ENCODE results near the gene SKI.
A peak's percentile ranks its signal among the peaks of the same experiment; 100 is the strongest.

SKI gene

DNA sequence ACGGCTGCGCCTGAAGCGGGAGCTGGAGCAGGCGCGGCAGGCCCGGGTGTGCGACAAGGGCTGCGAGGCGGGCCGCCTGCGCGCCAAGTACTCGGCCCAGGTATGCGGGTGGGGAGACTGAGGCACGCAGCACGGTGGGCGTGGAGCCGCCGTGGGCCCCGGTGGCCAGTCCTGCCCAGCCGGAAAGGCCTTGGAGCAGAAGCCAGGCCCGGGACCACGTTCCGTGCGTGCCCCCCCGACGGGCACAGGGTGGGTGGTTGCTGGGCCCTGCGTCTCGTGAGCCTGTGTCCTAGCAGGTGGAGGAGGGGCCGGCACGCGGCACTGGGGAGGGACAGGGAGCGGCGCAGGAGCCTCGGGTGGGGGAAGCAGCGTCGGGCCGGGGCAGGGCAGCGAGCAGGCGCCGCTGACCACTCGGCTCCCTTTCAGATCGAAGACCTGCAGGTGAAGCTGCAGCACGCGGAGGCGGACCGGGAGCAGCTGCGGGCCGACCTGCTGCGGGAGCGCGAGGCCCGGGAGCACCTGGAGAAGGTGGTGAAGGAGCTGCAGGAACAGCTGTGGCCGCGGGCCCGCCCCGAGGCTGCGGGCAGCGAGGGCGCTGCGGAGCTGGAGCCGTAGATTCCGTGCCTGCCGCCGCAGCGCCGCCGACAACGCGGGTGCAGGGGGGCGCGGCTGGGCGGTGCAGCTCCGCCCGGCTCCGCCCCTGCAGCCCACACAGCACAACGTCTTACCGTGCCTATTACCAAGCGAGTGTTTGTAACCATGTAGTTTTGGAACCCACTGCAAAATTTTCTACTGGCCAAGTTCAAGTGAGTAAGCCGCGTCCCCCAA, 78.2 kb downstream of the SKI start:
- DNase-seq (ENCODE audit: low read depth in 2 of 2) = no peak

DNA sequence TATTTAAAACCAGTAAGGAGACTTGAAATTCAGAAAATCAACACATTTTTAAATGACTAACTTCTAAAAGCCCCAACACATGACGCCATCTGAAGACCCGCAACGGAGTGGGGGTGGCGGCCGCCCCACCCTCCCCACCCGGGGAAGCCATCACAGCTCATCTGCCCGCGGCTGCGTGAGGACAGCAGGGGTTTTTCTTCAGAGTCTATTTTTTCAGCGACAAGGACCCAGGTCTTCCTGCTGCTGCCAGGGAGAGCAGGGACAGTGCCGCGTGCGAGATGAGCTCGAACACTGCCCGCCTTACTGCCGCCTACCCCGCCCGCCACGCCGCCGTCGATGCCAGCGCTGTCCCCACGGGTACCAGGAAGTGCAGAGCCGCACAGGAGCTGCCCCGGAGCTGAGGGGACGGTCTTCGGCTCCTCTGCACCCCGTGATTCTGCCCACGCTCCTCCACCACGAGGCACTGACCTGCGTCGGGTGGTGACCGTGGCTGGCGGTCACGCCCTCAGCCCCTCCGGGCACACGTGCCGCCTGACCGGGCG, 79.0 kb downstream of the SKI start:
- DNase-seq (ENCODE audit: low read depth in 2 of 2) = no peak

DNA sequence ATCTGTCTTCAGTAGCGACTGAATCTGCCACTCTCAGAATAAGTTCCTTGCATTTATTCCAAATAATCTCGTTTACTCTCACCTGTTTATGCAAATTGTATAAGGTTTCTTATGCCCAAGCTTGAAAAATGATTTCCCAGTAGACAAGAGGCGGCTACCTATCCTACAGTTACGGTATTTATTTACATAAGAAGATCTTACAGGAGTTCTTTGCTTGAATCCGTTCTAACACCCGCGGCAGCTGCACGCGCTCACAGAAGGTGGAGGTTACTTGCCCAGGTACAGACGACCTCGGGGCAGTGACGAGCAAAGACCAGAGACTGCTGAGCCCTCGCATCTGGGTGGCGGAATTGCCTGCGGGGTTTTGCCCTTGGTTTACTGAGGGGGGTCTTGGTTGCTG, 79.9 kb downstream of the SKI start:
- no peak for DNase-seq (ENCODE audit: low read depth in 2 of 2)

DNA sequence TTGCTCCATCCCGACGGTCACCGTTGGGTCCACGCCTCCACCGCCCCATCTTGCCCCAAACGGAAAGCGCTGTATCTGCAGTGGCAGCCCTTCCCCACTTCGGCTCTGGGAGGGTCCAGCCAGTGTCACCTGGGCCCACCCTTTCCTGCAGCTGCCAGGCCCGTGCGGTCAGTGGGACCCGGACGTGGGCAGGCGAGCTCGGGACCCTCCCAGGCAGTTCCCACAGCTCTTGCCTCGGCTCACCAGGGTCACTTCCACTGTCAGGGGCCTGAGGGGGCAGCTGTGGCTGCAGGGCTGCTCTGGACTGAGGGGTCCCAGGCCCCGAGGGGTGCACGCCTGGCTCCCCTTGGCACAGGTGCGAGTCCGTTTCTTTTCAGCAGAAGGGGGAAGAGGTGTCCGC, 80.7 kb downstream of the SKI start:
- no peak for DNase-seq (ENCODE audit: low read depth in 2 of 2)

DNA sequence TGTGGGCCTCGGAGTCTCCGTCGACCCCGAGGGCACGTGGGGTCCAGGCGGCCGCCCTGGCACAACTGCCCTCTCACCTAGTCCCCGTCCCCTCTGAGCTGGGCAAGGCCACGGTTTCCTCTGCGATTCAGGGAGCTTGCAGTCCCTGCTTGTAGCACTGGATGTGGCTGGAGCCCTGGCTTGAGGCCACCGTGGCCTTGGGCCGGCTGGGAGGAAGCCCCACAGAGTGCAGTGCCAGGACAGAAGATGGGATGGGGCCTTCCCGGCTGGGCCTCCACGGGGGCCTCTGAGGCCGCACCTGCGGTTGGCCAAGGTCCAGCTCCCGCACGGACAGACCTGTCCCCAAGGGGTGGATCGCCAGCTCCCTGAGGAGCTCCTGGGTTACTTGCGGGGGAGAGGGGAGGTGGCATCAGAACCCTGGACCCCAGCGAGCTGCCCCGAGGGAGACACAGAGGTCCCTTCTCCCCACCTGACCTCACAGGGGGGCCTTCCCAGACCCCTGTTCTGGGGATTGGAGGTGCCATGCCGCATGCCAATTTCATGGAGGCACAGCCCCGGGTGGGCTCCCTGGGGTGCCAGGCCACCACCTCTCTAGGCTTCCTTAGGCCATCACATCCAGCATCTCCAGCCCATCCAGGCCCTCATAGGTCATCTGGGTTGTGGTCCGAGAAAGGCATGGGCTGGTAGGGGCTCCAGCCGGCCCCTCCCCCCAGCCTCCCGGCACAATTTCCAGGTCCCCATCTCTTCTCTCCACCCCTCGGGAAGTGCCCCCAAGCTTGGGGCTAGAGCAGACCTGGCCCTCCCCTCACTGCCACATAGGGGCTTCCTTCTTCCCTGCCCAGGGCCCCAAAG, 82.4 kb downstream of the SKI start:
- DNase-seq (ENCODE audit: low read depth in 2 of 2) = no peak

DNA sequence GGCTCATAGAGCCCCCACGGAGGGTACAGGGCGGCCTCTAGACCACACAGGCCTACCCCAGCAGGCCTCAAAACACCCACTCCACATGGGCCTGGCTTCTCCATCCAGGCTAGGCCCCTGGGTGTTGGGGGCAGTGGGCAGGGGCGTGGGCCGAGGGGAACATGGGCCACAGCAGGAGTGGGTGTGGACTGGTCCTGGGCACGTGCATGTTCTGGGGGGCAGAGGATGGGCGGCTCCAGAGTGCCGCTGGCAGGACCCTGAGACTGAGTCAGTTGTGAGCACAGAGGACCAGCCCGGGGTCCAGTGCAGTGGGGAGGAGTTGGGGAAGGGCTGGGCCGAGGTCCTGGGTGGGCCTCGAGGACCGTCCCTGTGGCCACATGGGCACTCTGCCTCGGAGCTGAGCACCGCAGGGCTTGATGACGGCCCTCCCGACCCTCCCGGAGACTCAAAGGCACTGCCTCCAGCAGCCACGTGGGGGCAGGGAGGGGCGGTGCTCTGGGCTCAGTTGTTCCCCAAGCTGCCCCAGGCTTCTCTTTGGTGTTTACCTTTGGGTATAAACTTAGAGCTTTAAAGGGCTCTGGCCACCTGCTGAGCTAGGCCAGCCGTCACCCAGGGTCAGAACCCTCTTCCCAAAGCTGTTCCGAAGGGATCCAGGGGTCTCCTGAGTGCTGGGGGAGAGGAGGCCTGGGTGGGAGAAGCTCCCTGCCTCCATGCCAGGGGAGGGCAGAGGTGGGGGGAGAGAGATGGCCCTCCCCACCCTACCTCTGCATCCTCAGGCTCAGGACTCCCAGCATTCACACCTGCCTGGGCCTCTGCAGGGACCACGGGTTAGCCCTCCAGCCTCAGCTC, 83.3 kb downstream of the SKI start:
- DNase-seq (ENCODE audit: low read depth in 2 of 2) = no peak

DNA sequence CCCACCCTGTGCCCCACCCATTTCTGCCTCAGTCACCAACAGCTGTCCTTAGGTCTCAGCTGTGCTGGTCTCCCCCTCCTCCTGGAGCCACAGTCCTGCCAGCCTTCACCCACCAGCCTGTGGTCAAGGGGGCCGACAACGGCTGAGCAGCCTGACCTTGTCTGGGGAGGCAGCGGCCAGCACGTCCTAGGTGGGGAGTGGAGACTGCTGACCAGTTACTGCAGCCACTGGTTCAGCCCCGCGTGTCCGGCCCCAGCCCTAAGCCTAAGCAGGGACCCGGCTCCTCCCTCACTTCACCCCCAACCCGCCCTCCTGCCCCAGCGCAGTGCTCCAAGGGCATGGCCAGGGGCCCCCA, 84.0 kb downstream of the SKI start:
- DNase-seq (ENCODE audit: low read depth in 2 of 2) = no peak

DNA sequence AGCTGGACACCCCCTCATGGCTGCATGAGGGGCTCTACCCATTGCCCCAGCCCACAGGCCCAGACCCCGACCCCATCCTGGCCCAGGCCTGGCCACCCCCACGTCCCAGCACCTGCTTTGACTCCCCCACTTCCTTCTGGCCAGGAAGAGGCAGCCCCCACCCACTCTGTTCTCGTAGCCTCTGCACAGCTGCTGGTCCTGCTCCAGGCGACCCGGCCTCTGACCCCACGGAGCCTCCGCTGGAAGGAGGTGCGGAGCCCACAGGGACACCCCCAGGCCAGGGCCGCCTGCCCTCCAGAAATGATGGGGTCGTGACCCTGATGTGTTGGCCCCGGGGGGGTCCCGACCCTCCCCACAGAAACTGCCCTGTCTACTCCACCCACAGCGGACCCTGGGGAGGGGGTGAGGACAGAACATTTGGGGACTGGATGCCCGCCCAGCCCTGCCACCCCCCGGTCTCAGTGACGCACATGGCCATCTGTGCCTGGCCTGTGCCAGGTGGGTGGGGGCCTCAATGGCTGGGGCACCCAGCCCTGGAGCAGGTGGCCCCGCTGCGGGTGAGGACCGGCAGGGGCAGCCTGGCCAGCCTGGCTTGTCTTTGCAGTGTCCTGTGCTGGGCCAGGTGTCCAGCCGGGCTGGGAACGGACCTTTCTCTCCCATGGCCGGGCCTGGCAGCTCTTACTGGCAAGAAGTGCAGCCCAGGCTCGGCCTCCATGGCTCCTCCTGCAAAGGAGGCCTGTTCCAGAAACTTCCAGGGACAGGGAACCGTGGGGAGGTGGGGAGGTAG, 84.6 kb downstream of the SKI start:
- DNase-seq (ENCODE audit: low read depth in 2 of 2) = no peak

DNA sequence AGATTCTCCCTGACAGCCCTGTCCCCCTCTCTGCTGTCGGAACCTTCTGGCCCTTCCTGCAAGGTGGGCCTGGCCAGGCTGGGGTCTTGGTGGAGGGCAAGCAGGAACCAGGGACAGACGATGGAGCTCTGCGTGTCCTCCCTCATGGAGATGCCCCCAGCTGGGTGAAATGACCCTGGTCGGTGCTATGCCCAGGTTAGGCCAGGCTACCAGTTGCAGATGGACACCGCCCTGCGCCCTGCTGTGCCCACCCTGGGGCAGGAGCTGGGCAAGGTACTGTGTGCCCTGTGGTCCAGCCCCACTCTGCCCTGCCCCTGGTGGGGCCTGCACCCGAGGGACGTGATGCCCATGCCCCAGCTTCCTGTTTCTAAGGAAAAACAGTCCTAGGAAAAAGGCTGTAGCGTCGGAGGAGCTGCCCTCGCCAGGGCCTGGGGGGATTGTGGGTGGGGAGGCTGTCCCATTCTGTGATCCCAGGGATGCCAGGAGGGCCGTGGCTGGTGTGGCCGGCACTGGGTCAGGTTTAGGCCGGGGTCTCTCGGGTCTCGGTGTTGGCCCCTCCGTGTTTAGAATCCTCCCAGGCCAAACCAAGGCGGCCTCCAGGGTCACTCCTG, 85.6 kb downstream of the SKI start:
- DNase-seq (ENCODE audit: low read depth in 2 of 2) = no peak

DNA sequence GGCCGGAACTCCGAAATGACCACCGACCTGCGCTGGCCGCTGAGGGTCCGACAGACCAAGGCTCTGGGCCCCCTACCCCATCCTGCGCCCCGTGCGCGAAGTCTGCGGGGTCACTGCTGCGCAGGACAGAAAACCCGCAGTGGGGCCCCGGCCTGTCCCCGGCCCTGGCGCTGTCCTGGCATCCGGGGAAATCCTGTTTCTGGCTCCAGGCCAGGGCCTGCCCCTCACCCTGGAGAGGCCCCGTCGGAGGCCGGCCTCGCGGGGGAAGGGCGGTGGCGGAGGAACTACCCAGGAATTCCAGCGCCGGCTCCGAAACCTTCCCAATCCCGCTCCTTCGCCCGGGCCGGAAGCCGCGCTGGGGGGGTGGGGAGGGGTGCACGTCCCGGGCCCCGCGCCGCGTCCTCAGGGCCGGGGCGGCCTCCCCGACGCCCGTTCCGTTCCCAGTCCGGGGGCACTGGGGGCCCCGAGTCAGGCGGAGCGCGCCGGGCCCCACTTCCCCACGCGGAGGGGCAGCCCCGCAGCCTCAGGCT, 86.2 kb downstream of the SKI start:
- no peak for DNase-seq (ENCODE audit: low read depth in 2 of 2)

DNA sequence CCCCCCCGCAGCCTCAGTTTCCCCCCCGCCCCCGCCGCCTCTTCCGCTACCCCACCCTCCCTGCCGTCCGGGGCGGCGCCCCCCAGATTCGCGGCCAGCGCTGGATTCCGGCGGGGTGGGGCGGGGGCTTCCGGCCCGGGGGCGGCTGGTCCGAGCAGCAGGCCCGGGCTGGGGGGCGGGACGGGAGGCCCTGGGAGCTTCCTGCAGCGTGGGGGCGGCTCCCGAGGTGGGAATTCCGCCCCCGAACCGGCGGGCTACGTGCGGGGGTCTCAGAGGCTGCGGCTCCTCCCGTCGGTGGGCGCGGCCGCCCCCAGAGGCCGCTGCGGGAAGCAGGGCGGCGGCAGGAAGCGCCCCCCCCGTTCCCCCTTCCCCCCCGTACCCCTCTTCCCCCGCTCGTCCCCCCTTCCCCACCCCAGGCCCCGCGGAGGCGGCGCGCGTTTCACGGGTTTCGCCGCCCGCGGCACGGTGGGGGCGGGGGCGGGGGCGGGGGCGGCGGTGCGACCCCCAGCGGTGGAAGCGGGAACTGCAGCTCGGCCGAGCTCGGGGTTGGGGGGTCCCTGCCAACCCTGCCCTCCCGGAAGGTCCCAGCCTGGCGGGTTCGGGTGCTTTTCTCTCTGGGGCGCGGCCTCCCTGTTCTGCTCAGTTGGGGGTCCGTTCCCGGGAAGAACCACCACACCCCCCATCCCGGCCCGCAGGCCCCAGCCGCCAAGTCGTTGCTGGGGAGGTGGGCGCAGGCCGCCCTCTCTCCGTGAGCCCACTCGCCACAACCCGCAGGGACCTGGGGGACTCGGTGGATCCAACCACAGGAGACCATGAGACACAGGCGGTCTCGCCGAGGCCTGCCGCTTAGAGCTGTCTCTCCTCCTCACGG, 86.9 kb downstream of the SKI start:
- DNase-seq (ENCODE audit: low read depth in 2 of 2) = peak in 1 of 2 donors; percentile 39

DNA sequence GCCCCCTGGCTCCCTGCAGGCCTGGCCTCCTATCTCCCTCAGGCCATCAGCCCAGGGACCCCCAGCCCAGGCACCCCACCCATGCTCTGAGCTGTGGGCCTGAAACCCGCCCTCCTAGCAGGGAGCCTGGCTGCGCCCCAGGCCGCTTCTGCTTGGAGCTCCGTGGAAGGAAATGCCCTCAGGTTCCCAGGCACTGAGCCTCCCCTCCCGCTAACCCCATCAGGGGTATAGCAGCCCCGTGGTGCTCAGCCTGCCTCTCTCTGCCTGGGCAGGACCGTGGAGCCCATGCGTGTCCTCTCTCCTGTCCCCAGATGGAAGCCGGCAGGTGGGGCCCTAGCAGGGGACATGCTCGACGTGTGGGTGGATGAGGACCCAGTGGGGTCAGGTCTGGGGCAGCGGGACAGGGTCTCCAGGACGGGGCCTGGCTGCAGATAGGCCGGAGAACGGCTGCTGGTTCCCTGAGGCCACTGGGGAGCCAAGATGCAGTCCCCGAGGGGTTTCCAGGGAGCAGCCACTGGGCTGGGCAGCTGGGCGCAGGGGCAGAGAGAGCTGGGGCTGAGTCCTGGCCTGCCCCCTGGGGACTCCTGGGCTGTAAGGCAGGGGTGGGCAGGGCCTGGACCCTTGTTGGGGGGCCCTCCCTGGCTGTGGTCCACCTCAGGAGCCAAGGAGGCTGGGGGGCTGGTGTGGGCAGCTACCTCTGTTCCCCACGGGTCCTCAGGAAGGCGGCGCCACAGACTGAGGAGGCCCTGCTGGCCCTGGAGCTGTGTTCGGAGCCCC, 87.7 kb downstream of the SKI start:
- DNase-seq (ENCODE audit: low read depth in 2 of 2) = no peak

DNA sequence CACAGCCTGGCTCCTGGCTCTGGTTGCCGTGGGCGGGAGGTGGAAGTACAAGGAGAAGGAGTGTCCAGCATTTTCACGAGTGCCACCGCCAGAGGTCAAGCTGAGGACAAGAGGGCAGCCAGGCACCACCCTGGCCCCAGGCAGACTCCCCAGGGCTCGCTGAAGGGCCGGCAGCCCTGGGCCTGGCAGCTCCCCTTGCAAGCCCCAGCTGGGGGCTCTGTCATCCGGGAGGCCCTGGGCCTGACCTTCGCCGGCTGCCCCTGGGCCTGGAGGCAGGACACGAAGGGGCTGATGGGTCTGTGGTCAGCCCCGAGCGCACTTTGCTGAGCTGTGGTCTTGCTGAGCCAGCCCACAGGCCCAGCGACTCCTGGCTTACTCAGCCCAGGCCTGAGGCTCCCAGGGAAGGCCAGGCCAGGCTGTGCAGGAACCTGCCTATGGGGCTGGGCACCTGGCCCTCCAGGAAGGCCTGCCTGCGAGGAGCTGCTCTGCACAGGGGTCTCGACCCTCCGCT, 88.4 kb downstream of the SKI start:
- no peak for DNase-seq (ENCODE audit: low read depth in 2 of 2)

DNA sequence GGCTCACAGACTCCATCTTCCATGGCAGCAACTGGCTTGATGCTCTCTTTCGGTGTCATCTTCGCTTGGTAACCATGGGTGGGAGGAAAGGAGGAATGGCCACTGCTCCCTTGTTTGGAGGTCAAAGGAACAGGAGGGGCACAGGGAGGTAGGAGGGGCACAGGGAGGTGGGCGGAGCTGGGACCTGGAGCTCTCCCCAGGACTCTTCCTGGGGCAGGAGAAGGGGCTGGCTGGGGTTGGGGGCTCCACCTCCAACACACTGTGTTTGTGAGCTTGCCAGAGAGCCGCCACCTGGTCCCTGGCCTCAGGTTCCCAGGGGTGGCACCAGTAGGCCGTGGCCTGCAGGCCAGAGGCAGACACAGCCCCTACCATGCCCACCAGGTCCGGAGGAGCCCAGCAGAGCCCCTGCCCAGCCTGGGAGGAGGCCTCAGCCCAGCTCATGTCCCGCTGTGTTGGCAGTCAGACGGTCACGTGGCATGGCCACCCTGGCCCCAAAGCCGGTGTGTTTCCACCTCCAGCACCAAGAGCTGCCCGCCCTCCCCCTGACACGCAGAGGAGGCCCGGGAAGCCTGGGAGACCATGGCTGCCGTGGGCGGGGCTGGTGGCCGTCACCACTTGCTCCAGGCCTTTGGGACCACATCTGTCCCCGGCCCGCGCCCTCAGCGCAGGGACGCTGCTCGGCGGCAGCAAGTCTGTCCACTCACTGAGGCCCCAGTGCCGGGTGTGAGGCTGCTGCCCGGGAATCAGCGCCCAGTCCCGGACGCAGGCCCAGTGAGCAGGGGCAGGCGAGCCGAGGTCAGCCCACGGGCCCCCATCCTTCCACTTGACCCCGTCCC, 89.3 kb downstream of the SKI start:
- no peak for DNase-seq (ENCODE audit: low read depth in 2 of 2)

DNA sequence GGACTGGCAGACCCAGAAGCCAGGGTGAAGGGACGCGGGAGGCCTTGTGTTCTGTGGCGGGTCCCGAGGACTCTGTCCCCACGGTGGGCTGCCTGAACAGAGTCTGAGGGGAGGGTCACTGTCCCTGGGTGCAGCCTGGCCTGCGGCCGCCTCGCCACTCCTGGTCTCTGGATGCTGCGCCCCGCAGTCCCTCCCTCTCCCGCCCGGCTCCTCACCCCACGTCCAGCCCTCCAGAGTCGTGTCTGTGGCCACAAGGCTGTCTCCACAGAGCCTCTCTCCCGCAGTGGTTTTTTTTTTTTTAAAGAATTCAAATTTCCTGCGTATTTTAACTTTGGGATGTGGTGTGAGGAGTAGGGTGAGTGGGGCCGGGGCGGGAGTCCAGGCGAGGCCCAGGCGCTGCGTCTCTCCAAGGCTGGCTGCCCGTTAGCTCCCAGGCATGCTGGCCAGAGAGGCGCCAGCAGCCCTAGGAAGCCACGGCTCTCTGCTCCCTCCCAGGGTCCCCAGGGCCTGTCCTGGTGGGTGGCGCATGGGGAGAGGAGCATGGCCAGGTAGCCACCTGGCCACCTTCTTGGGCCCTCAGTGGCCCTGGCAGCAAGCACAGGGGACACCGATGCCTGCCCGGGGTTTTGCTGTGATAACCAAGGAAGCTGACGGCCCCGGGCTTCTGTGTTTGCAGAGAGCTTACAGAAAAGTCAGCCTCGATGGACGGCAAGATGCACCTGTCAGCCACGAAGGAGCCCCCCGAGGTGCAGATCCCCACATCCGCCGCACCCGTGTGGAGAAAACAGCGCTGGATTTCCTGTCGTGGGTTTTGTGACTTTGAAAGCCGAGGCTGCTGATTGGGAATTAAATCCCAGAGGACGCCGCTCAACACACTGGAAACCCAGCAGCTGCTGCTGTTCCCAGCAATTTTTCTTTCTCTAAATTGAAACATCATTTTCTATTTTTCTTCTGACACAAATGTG, 90.5 kb downstream of the SKI start:
- no peak for DNase-seq (ENCODE audit: low read depth in 2 of 2)

DNA sequence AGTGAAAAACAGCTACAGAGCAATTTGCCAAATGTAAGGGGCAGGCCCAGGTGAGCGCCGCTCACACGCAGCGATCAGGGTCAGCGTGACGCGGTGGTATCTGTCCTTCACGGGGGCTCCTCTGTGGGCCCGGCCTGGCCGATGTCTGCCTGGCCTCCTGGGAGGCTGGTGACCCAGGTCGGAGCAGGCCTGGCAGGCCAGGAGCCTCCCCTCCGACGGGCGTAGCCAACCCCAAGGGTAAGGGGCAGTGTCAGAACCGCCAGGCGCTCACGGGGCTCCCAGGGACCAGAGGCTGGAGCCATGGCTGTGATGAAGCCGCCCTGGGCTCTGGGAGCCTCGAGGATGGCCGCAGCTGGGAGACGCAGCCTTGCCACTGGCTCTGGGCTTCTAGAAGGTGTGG, 91.2 kb downstream of the SKI start:
- DNase-seq (ENCODE audit: low read depth in 2 of 2) = no peak
